Activated CD8-positive, alpha-beta memory T cell treated with anti-CD3 and anti-CD28 coated beads for 1 hour (primary cell): ENCODE measurements around the gene RALBP1.
A peak's percentile ranks its signal among the peaks of the same experiment; 100 is the strongest.
"Not testable (repeated sequence)": the region's sequence is repeated elsewhere in the genome, so short reads cannot be mapped to it uniquely, and the experiment has no call there.

Source experiments
- DNase-seq, 2 donors: peaks; one replicate each; pipeline ENCODE4 v3.0.0-alpha.2; 2020; ENCODE audit warnings: low read depth in 1 of 2; ENCODE audit errors: extremely low read depth in 1 of 2

The RALBP1 gene

GRCh38 chr18:9474983-9475642 lies at the start of gene RALBP1:
TSS of gene RALBP1 (plus strand) at chr18:9475513. CDS start at chr18:9513046, 37,533 bp downstream.
- DNase-seq = peak; percentile 96 to 97

GRCh38 chr18:9426753-9427152 lies 48.6 kb upstream of the RALBP1 start:
- DNase-seq = no peak

- no peak for DNase-seq
These were observed 47.0 kb upstream of the RALBP1 start for GRCh38 chr18:9428301-9428706.

DNA sequence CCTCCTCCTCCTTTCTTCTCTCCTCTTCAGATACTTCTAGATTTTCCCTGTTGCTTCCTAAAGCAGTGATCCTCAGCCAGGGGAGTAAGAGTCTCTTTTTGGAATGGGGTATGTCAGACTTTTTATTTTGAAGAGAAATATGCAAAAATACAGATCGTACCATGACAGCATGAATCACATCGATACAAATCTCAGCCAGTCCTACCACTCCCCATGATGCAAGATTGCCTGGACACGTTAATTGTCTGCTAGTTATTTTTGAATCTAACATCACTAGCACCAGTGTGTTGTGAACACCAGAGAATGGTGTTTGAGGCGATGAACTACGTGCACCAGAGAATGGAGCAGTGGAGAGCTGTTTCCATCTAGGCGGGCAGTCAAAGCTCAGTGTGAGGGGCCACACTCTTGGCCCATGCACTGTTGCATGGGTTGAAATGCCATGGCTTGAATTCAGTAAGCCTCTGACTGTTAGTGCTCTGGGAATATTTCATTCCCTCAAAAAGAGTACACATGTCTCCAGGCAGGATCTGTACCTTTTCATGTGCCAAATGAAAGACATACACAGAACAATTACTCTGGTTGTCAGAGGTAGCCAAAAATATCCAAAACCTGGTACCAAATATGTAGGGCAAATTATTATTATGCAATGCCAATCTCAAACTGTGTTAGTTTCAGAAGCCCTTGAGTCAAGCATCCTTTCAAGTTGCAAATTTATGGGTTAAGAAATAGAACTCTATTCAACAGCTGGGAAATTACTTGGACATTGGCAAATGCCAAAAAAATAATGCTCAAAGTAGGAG lies 46.3 kb upstream of the RALBP1 start:
- DNase-seq = no peak

- DNase-seq = no peak
These were observed 45.7 kb upstream of the RALBP1 start for GRCh38 chr18:9429662-9429993.

DNA sequence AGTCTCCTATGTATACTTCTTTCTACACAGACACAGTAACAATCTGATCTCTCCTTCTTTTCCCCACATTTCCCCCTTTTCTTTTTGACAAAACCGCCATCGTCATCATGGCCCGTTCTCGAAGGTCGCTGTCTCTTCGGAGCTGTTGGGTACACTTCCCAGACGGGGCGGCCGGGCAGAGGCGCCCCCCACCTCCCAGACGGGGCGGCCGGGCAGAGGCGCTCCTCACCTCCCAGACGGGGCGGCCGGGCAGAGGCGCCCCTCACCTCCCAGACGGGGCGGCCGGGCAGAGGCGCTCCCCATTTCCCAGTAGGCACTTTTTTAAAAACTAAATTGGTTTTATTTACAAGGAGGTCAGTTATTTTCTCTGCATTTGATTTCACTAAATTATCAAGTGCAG lies 45.0 kb upstream of the RALBP1 start:
- not testable (repeated sequence) for DNase-seq

- no peak for DNase-seq
These were observed 44.0 kb upstream of the RALBP1 start for GRCh38 chr18:9431296-9431695.

DNA sequence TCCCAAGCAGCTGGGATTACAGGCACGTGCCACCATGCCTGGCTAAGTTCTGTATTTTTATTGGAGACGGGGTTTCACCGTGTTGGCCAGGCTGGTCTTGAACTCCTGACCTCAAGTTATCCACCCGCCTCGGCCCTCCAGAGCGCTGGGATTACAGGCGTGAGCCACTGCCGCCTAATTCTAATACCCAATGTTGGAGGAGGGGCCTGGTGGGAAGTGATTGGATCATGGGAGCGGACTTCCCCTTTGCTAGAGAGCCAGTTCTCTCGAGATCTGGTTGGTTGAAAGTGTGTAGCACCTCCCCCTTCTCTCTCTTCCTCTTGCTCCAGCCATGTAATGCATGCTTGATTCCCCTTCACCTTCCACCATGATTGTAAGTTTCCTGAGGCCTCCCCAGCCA lies 42.2 kb upstream of the RALBP1 start:
- not testable (repeated sequence) for DNase-seq

DNA sequence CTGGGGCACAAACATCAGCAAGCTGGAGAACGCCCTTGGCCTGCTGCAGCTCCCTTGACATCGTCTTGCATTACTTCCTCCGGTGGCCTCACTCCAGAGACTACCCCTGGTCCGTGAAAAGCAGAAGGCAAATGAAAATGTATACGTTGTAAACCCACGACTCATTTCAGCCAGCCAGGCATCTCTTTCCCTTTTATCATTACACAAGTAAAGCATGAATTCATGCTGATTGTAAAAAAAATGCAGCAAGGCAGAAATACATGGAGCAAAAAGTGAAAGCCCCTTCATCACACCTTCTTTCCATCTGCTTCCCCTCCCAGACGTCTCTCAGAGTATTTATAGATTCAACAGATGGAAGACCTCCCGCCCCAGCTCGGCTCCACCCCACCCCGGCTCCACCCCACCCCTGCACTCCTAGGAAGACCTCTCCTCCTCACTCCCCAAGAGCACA lies 41.6 kb upstream of the RALBP1 start:
- DNase-seq = no peak

GRCh38 chr18:9434122-9434701 lies 41.1 kb upstream of the RALBP1 start:
- no peak for DNase-seq

GRCh38 chr18:9435041-9435440 lies 40.3 kb upstream of the RALBP1 start:
- DNase-seq = no peak

DNA sequence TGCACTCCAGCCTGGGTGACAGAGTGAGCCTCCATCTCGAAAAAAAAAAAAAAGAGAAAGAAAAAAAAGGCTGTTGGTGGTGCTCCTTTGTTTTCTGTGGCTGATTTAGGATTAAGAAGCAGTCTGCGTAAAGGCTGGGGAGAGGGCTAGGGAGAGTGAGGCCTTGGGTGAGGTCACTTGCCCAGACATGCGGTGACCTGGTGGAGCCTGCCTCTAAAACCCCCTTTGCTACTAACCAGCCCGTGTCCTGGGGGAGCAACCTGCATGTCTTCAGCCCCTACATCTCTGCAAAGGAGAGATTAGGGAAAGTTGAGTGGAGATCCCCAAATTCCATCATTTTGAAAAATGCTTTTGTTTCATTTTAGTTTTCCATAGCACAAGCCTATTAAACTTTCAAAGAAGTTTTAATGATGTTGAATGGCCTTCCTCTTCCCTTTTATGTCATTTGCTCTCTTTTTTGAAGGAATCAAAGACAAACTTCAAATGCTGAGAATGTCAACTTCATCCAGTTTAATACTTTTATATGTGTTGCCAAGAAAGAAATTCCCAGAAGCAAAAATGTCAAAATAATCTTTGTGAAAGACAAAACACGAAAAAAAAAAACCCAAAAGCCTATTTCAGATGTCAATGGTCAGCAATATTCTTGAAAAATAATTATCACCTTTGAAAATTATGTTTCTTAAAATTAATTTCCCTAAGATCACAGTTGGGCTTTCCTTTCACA lies 38.9 kb upstream of the RALBP1 start:
- DNase-seq = no peak

GRCh38 chr18:9437021-9437437 lies 38.3 kb upstream of the RALBP1 start:
- no peak for DNase-seq

DNA sequence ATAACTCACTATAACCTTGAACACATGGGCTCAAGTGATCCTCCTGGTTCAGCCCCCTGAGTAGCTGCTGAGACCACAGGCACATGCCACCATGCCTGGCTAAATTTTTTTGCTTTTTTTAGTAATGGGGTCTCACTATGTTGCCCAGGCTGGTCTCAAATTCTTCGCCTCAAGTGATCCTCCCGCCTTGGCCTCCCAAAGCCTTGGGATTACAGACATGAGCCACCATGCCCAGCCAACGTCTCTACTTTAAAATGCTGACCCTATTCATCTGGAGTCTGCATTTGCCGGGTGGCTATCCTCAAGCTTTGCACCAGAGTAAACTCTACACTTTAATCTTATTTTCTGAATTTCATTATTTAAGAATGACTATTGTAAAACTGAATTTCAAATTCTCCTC lies 37.6 kb upstream of the RALBP1 start:
- no peak for DNase-seq

DNA sequence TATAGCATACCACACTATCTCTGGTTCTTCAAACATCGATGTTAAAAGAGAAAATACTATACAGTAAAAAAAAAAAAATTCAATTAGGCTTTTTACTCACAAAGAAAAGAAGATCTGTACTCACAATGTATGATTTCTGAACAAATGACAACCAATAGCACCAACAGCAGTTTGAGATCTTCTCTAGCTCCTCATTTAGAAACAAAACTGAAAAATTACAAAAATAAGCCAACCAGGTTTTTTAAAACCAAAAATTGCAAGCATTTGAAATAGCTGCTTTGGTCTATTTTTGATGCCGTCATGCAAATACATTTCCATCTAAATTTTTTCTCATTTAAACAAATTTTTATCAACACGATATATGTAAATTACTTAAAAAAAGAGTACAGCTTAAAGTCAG lies 34.3 kb upstream of the RALBP1 start:
- DNase-seq = no peak

DNA sequence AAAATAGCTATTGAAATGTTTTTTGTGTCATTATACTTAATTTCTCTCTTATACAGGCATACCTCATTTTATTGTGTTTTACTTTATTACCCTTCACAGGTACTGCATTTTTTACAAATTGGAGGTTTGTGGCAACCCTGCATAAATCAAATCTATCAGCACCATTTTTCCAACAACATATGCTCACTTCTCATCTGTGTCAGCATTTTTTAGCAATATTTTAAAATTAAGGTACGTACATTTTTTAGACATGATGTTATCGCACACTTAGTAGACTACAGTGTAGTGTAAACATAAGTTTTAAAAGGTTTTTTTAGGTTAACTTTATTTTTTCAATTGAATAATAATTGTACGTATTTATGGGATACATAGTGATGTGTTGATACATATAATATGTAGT lies 30.8 kb upstream of the RALBP1 start:
- no peak for DNase-seq

DNA sequence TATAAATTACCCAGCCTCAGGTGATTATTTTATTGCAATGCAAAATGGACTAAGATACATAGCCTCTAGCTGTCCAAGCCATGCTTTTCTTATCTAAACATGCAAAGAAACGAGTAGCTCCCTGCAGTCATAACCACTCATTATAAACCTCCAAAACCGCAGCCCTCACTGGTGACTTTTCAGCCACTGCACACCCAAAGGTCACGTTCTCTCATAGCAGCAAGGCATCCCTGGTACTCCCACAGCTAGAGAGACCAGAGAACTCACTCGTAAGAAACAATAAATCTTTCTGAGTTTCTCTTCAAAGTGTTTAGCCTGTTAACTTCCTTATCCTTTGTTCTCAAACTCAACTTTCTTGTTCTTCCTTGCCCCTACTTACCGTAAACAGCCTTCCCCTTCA lies 28.5 kb upstream of the RALBP1 start:
- no peak for DNase-seq

GRCh38 chr18:9447334-9447733 lies 28.0 kb upstream of the RALBP1 start:
- no peak for DNase-seq

DNA sequence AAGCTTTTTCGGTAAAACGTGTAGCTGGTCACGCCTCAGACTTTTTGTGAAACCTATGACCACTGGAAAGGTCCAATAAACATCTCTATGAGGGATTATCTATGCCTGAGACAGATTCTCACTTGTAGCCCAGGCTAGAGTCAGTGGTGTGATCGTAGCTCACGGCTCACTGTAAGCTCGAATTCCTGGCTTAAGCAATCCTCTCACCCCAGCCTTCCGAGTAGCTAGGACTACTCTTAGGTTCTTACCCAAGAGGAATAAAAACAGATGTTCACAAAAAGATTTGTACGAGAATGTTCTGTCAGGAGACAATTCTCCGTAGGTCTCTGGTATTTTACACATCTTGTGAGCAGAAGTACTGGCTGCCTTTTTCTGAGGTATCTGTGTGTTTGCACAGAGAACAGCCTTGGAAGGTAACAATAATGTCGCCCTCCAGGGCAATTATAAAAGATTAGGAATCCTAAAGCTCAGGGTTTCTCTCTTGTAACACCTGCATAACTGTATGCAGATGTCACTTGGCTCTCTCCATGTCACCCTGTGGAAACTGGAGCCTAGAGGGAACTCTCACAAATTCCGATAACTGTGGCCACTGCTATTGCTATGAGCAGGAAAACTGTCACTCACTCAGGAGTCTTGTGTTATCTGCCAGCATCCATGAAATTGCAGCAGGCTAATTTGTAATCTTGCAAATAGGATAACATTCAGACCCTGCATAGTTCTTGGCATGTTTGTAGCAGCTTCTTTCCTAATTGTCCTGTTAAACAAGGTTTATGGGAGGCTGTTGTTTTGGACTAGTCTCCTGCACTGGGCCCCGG lies 25.5 kb upstream of the RALBP1 start:
- no peak for DNase-seq

DNA sequence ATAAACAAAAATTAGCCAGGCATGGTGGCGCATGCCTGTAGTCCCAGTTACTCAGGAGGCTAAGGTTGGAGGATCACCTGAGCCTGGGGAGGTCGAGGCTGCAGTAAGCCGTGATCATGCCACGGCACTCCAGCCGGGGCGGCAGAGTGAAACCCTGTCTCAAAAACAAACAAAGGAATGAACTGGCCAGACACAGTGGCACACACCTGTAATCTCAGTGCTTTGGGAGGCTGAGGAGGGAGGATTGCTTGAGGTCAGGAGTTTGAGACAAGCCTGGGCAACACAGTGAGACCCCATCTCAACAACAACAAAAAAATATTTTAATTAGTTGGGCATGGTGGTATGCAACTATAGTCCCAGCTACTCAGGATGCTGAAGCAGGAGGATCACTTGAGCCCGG lies 24.4 kb upstream of the RALBP1 start:
- DNase-seq = not testable (repeated sequence)

- no peak for DNase-seq
These were observed 22.0 kb upstream of the RALBP1 start for GRCh38 chr18:9453283-9453682.
